H1 (cell line): ENCODE results near the gene SH3RF3. TPM values are rescaled to one million over a fixed set of nuclear protein-coding genes. Genes with fewer than 3 reads are reported as not detected.
A peak's percentile ranks its signal among the peaks of the same experiment; 100 is the strongest.

Experiments used
- CTCF ChIA-PET: fragments of 300-600 bp; sonication (Branson Sonifier 250); formaldehyde crosslinking; loops from one replicate; lab custom pipeline; 2021; ENCODE audit not compliant: partially characterized antibody; lab: Charles Lee
- POLR2A ChIA-PET: fragments of 300-600 bp; sonication (Branson Sonifier 250); formaldehyde crosslinking; loops from one replicate; lab custom pipeline; 2021; ENCODE audit warnings: inconsistent platforms; ENCODE audit not compliant: partially characterized antibody; lab: Charles Lee
- DNase-seq, 2 experiments: peaks; one replicate each; pipeline versions ENCODE4 v3.0.0 to v3.0.0-alpha.2; 2010 to 2022; ENCODE audit warnings: low spot score in 2 of 2, low read depth in 1 of 2, mixed read lengths in 1 of 2
- FAIRE-seq: peaks from 2 replicates; lab custom pipeline; 2011; peaks lifted over from hg19 to GRCh38; lab: Jason Lieb, UNC
- H2AFZ ChIP-seq: 2 replicates; pipeline ENCODE4 v1.8.1; 2012; ENCODE audit warnings: low read length, inconsistent platforms
- H2AK5ac ChIP-seq: 2 replicates; pipeline ENCODE4 v1.6.1; 2013; ENCODE audit warnings: low read depth, low read length
- H2BK120ac ChIP-seq: replicated peaks from 2 replicates; pipeline ENCODE3; 2013; ENCODE audit warnings: low read depth, low read length, inconsistent platforms
- H2BK12ac ChIP-seq: 2 replicates; pipeline ENCODE4 v1.6.1; 2013; ENCODE audit warnings: low read depth, low read length
- H2BK15ac ChIP-seq: 2 replicates; pipeline ENCODE4 v1.6.1; 2013; ENCODE audit warnings: low read length
- H2BK20ac ChIP-seq: 2 replicates; pipeline ENCODE4 v1.6.1; 2013; ENCODE audit warnings: low read length
- H2BK5ac ChIP-seq: 2 replicates; pipeline ENCODE4 v1.6.1; 2013; ENCODE audit warnings: low read depth, low read length
- H3K14ac ChIP-seq: 2 replicates; pipeline ENCODE4 v1.6.1; 2013; ENCODE audit warnings: inconsistent platforms; ENCODE audit not compliant: insufficient read length
- H3K18ac ChIP-seq: 2 replicates; pipeline ENCODE4 v1.6.1; 2013; ENCODE audit warnings: low read length; ENCODE audit errors: extremely low read depth
- H3K23ac ChIP-seq: 2 replicates; pipeline ENCODE4 v1.6.1; 2013; ENCODE audit warnings: inconsistent platforms; ENCODE audit not compliant: insufficient read length
- H3K23me2 ChIP-seq: 2 replicates; pipeline ENCODE4 v1.6.1; 2013; ENCODE audit warnings: low read depth, low read length
- H3K27ac ChIP-seq: 2 replicates; pipeline ENCODE4 v1.6.1; 2011; ENCODE audit warnings: low read depth, low read length, inconsistent platforms
- H3K27me3 ChIP-seq, 4 experiments: replicated peaks in 1 of 4; 1 replicate in 1 of 4; 2 replicates in 3 of 4; pipeline versions ENCODE4 v1.6.1 to v1.8.1; 2011 to 2013; ENCODE audit warnings: low read length in 3 of 4, mild to moderate bottlenecking in 3 of 4, inconsistent platforms in 2 of 4, mixed read lengths in 2 of 4, moderate library complexity in 1 of 4; ENCODE audit not compliant: control insufficient read depth in 3 of 4, insufficient read depth in 3 of 4; ENCODE audit errors: extremely low read depth in 1 of 4
- H3K36me3 ChIP-seq, 4 experiments: 2 replicates each; pipeline versions ENCODE4 v1.6.1 to v1.8.1; 2011 to 2013; ENCODE audit warnings: mild to moderate bottlenecking in 4 of 4, low read length in 3 of 4, moderate library complexity in 2 of 4, control low read depth in 1 of 4, inconsistent platforms in 1 of 4; ENCODE audit not compliant: insufficient read depth in 4 of 4, control insufficient read depth in 2 of 4
- H3K4ac ChIP-seq: replicated peaks from 2 replicates; pipeline ENCODE3; 2013; ENCODE audit warnings: low read length, low read depth, mixed read lengths, inconsistent platforms; ENCODE audit not compliant: insufficient read length
- H3K4me1 ChIP-seq, 4 experiments: replicated peaks in 1 of 4; 1 replicate in 1 of 4; 2 replicates in 3 of 4; pipeline versions ENCODE4 v1.6.1 to v1.8.1; 2011 to 2013; ENCODE audit warnings: low read length in 3 of 4, inconsistent platforms in 2 of 4, mixed read lengths in 1 of 4; ENCODE audit not compliant: insufficient read depth in 4 of 4, control insufficient read depth in 3 of 4
- H3K4me2 ChIP-seq, 2 experiments: 2 replicates each; pipeline versions ENCODE4 v1.6.1 to v1.8.1; 2011 to 2013; ENCODE audit warnings: low read depth in 2 of 2, low read length in 2 of 2, control low read depth in 1 of 2, inconsistent platforms in 1 of 2, mild to moderate bottlenecking in 1 of 2; ENCODE audit not compliant: insufficient read depth in 1 of 2
- H3K4me3 ChIP-seq, 4 experiments: fragments of 200-600, 300-600 bp in 1 of 4; sonication (generic), shearing (Covaris generic), sonication (Bioruptor Twin) in 1 of 4; 2 replicates each; pipeline versions ENCODE4 v1.5.1 to v1.8.1; 2011 to 2016; ENCODE audit warnings: low read length in 4 of 4, low read depth in 3 of 4, control low read depth in 2 of 4, inconsistent platforms in 2 of 4, mild to moderate bottlenecking in 2 of 4, mixed read lengths in 1 of 4, moderate library complexity in 1 of 4; ENCODE audit not compliant: insufficient read depth in 2 of 4; ENCODE audit errors: extremely low read depth in 1 of 4
- H3K56ac ChIP-seq: replicated peaks from 2 replicates; pipeline ENCODE3; 2013; ENCODE audit warnings: low read depth, mild to moderate bottlenecking, mixed read lengths, low read length, inconsistent platforms; ENCODE audit not compliant: insufficient read length
- H3K79me1 ChIP-seq: 2 replicates; pipeline ENCODE4 v1.6.1; 2013; ENCODE audit warnings: low read depth, low read length, control low read depth
- H3K79me2 ChIP-seq, 2 experiments: 2 replicates each; pipeline versions ENCODE4 v1.6.1 to v1.8.1; 2012 to 2013; ENCODE audit warnings: low read length in 2 of 2, mild to moderate bottlenecking in 2 of 2, inconsistent platforms in 1 of 2; ENCODE audit not compliant: insufficient read depth in 2 of 2, control insufficient read depth in 1 of 2
- H3K9ac ChIP-seq, 4 experiments: replicated peaks in 1 of 4; 1 replicate in 1 of 4; 2 replicates in 3 of 4; pipeline versions ENCODE4 v1.6.1 to v1.8.1; 2011 to 2013; ENCODE audit warnings: low read depth in 3 of 4, low read length in 3 of 4, control low read depth in 2 of 4, mild to moderate bottlenecking in 2 of 4, moderate library complexity in 2 of 4, inconsistent platforms in 1 of 4; ENCODE audit errors: extremely low read depth in 1 of 4
- H3K9me3 ChIP-seq, 2 experiments: 2 replicates each; pipeline versions ENCODE4 v1.6.1 to v1.8.1; 2012 to 2013; ENCODE audit warnings: mild to moderate bottlenecking in 2 of 2, moderate library complexity in 2 of 2, control low read depth in 1 of 2, inconsistent platforms in 1 of 2, low read depth in 1 of 2, low read length in 1 of 2, mixed read lengths in 1 of 2; ENCODE audit not compliant: insufficient read depth in 2 of 2
- H4K20me1 ChIP-seq, 2 experiments: replicated peaks in 1 of 2; 2 replicates each; pipeline versions ENCODE3 to v1.8.1; 2011 to 2013; ENCODE audit warnings: inconsistent platforms in 2 of 2, low read length in 2 of 2, mild to moderate bottlenecking in 1 of 2; ENCODE audit not compliant: insufficient read depth in 2 of 2, control insufficient read depth in 1 of 2
- H4K5ac ChIP-seq: 2 replicates; pipeline ENCODE4 v1.6.1; 2013; ENCODE audit warnings: low read length, low read depth, mixed read lengths, inconsistent platforms; ENCODE audit not compliant: insufficient read length
- H4K8ac ChIP-seq: 2 replicates; pipeline ENCODE4 v1.8.0; 2013; ENCODE audit warnings: mild to moderate bottlenecking, moderate library complexity, low read length, inconsistent platforms; ENCODE audit not compliant: insufficient read depth; ENCODE audit errors: extremely low read depth
- H4K91ac ChIP-seq: replicated peaks from 2 replicates; pipeline ENCODE3; 2013; ENCODE audit warnings: low read length, mixed read lengths, inconsistent platforms; ENCODE audit not compliant: insufficient read length
- CBX8 ChIP-seq: fragments of 300-800, 300-1000 bp; sonication (generic); IDR thresholded peaks from 2 replicates; pipeline ENCODE4 v1.7.1; 2016; ENCODE audit warnings: low read depth, low read length, borderline replicate concordance
- CREB1 ChIP-seq: IDR thresholded peaks from 2 replicates; pipeline ENCODE4 v1.6.1; 2012; ENCODE audit warnings: inconsistent platforms
- JUN ChIP-seq: IDR thresholded peaks from 2 replicates; pipeline ENCODE4 v1.6.1; 2011; ENCODE audit warnings: low read depth, mild to moderate bottlenecking, improper control_type of control experiment, low read length
- JUND ChIP-seq: IDR thresholded peaks from 2 replicates; pipeline ENCODE4 v1.6.1; 2011; ENCODE audit warnings: mild to moderate bottlenecking, improper control_type of control experiment, low read length
- KDM5A ChIP-seq: fragments of 200-600 bp; IDR thresholded peaks from 2 replicates; pipeline ENCODE4 v1.7.1; 2012; ENCODE audit warnings: mild to moderate bottlenecking, low read length, inconsistent platforms, mixed read lengths
- MAFK ChIP-seq: IDR thresholded peaks from 2 replicates; pipeline ENCODE4 v1.6.1; 2012; ENCODE audit warnings: low read depth, mild to moderate bottlenecking, improper control_type of control experiment, low read length
- RBBP5 ChIP-seq: IDR thresholded peaks from 2 replicates; pipeline ENCODE4 v1.7.1; 2012; ENCODE audit warnings: low read depth, mild to moderate bottlenecking, inconsistent platforms, low read length, moderate library complexity, borderline replicate concordance
- RXRA ChIP-seq: IDR thresholded peaks from 2 replicates; pipeline ENCODE4 v1.6.1; 2011; ENCODE audit warnings: low read depth, mild to moderate bottlenecking, low read length, moderate library complexity; ENCODE audit not compliant: insufficient read depth
- SP2 ChIP-seq: IDR thresholded peaks from 2 replicates; pipeline ENCODE4 v1.6.1; 2012; ENCODE audit warnings: mild to moderate bottlenecking, low read length, inconsistent platforms
- SRF ChIP-seq: IDR thresholded peaks from 2 replicates; pipeline ENCODE4 v1.6.1; 2011; ENCODE audit warnings: mild to moderate bottlenecking, low read depth, low read length, moderate library complexity
- TAF1 ChIP-seq: IDR thresholded peaks from 2 replicates; pipeline ENCODE4 v1.6.1; 2011; ENCODE audit warnings: mild to moderate bottlenecking, low read depth, low read length
- WGBS, 2 experiments: shearing (Covaris generic) in 1 of 2; methylation state at CpG; one replicate each; pipeline versions ENCODE4 v1.1.6 to v1.1.7; 2013 to 2015; ENCODE audit warnings: low lambda C conversion rate in 2 of 2, mixed read lengths in 2 of 2, inconsistent platforms in 1 of 2, low coverage in 1 of 2, missing lambda C conversion rate in 1 of 2; ENCODE audit not compliant: insufficient replicate concordance in 2 of 2, insufficient coverage in 1 of 2, insufficient read length in 1 of 2; ENCODE audit errors: extremely low coverage in 1 of 2, missing lambda C conversion rate in 1 of 2; 5-methylcytosine and 5-hydroxymethylcytosine counted together
- polyA plus RNA-seq, 7 experiments: library from polyadenylated mRNA; depleted of rRNA in 3 of 7; stranded (reverse) in 5 of 7; unstranded in 2 of 7; fragments of >200 nt in 5 of 7; fragments of 200-250 nt in 2 of 7; gene quantifications; 1 replicate in 5 of 7; 2 replicates in 1 of 7; 4 replicates in 1 of 7; pipeline versions ENCODE4 v1.2.1 to v1.2.3, GENCODE V29; 2011 to 2013; ENCODE audit warnings: missing spikeins in 2 of 7, mixed read lengths in 2 of 7
- total RNA-seq: library from RNA; stranded (reverse); fragmentation: NEBNext Ultra II Directional; extraction: Animal tissue kit (Norgen Biotek cat#: 25700); gene quantifications from 2 replicates; pipeline ENCODE4 v1.2.1, GENCODE V29; 2021

Gene SH3RF3
- total and polyA plus RNA-seq, 2 of the 8 experiments (the other 6 are each of a cell fraction or from before 2014, with no cell fraction given) = 0.11 to 0.65 TPM

GRCh38 chr2:109513230-109513629, 384.2 kb downstream of the SH3RF3 start:
- Histone ChIP-seq H3K18ac (no peak overlapping the region), H4K5ac (no peak overlapping the region), H3K27ac (no peak overlapping the region), H3K4me2 (no peak overlapping the region), H3K9me3 (no peaks in the 10 kb centered on the region), H2BK12ac (peak overlapping the region; percentile 11; the same call in 1 of the 2 replicates), H3K9ac (no peak overlapping the region), H3K23ac (no peak overlapping the region), H3K4ac (no peak overlapping the region), H2BK120ac (no peak overlapping the region), H3K79me2 (no peaks in the 10 kb centered on the region), H2AFZ (no peak overlapping the region), H3K23me2 (no peaks in the 10 kb centered on the region; the same call in 1 of the 2 replicates), H4K8ac (no peak overlapping the region), H3K4me3 (no peak overlapping the region), H2BK20ac (no peak overlapping the region), H2AK5ac (no peak overlapping the region), H4K91ac (peak overlapping the region; percentile 65), H3K14ac (no peak overlapping the region), H3K27me3 (no peaks in the 10 kb centered on the region), H3K36me3 (no peaks in the 10 kb centered on the region), H3K4me1 (no peaks in the 10 kb centered on the region), H2BK5ac (peak overlapping the region; percentile 83), H2BK15ac (no peak overlapping the region), H3K56ac (no peak overlapping the region), H3K79me1 (no peaks in the 10 kb centered on the region), H4K20me1 (peaks cover 0 to 4% of the 10 kb centered on the region in 2 experiments)
- ChIA-PET POLR2A (no interaction called here), CTCF (interaction anchor here (3.9 kb wide), 1 partner anchor 14 kb away, joined by 22 read pairs; no protein-coding TSS in a partner anchor)
- no peak for FAIRE-seq
- TF ChIP-seq RXRA (no peak), SP2 (no peak), JUN (no peak), CBX8 (no peak), KDM5A (no peak), RBBP5 (no peak), CREB1 (no peak), SRF (no peak), TAF1 (no peak), JUND (no peak), MAFK (no peak)
- WGBS, 2 experiments = 89% methylated on average over 5 of the region's 5 CpGs; no CpG with 5 or more reads in 1 of the 2 experiments
- no peak for DNase-seq
